Gastroesophageal sphincter (tissue), 4 donors: ENCODE measurements around the gene EXD3. TPM values are rescaled to one million over a fixed set of nuclear protein-coding genes. Genes with fewer than 3 reads are reported as not detected.
A peak's percentile ranks its signal among the peaks of the same experiment; 100 is the strongest.

ENCODE experiments used
- ATAC-seq: fragments of 150-250 bp; one replicate; pipeline ENCODE4 v1.9.1; 2016; ENCODE audit warnings: mild to moderate bottlenecking, moderate library complexity
- H3K27ac ChIP-seq, 4 donors: fragments of 200-600 bp; sonication (generic) in 3 of 4; 1 replicate in 3 of 4; 2 replicates in 1 of 4; pipeline ENCODE4 v1.5.1; 2016 to 2019
- H3K27me3 ChIP-seq: fragments of 200-600 bp; sonication (generic); one replicate; pipeline ENCODE4 v1.5.1; 2019
- H3K36me3 ChIP-seq, 2 donors: fragments of 200-600 bp; sonication (generic); one replicate each; pipeline ENCODE4 v1.5.1; 2019; ENCODE audit warnings: control low read depth in 1 of 2
- H3K4me1 ChIP-seq, 3 donors: fragments of 200-600 bp; sonication (generic); 1 replicate in 2 of 3; 2 replicates in 1 of 3; pipeline ENCODE4 v1.5.1; 2016 to 2019; ENCODE audit warnings: control low read depth in 2 of 3
- H3K4me3 ChIP-seq, 2 donors: fragments of 200-600 bp; sonication (generic); one replicate each; pipeline ENCODE4 v1.5.1; 2019; ENCODE audit warnings: mild to moderate bottlenecking in 1 of 2, moderate library complexity in 1 of 2
- H3K9me3 ChIP-seq, 3 donors: fragments of 200-600 bp; sonication (generic); one replicate each; pipeline ENCODE4 v1.5.1; 2017 to 2019; ENCODE audit warnings: control low read depth in 2 of 3
- EP300 ChIP-seq: sonication (generic); formaldehyde crosslinking; IDR thresholded peaks from one replicate; pipeline ENCODE4 v1.6.1; 2017; ENCODE audit warnings: antibody characterized with exemption, mild to moderate bottlenecking
- POLR2A ChIP-seq, 2 donors: fragments of 450-650 bp; IDR thresholded peaks; one replicate each; pipeline ENCODE4 v1.6.1; 2017; ENCODE audit warnings: antibody characterized with exemption in 2 of 2, mild to moderate bottlenecking in 2 of 2, moderate library complexity in 1 of 2
- POLR2AphosphoS5 ChIP-seq: sonication (generic); formaldehyde crosslinking; IDR thresholded peaks from one replicate; pipeline ENCODE4 v1.6.1; 2017; ENCODE audit warnings: antibody characterized with exemption
- WGBS, 2 donors: methylation state at CpG; one replicate each; pipeline ENCODE4 v1.1.5; 2018; ENCODE audit warnings: low coverage in 1 of 2; 5-methylcytosine and 5-hydroxymethylcytosine counted together
- total RNA-seq, 4 donors: library from RNA; depleted of rRNA; stranded (reverse); fragments of >200 nt; gene quantifications; one replicate each; pipeline ENCODE4 v1.1.0, GENCODE V29; 2016
- TF ChIP-seq, protein P1 (sequence below), 4 experiments: fragments of 200-600 bp in 2 of 4; fragments of 450-650 bp in 2 of 4; sonication (generic) in 1 of 4; IDR thresholded peaks; one replicate each; pipeline ENCODE4 v1.5.1; 2017 to 2019; ENCODE audit warnings: antibody characterized with exemption in 4 of 4, mild to moderate bottlenecking in 2 of 4, moderate library complexity in 2 of 4

Gene EXD3
- total RNA-seq, 4 donors from 2014 or later: 3.7 to 29.7 (median 10.9) TPM

DNA sequence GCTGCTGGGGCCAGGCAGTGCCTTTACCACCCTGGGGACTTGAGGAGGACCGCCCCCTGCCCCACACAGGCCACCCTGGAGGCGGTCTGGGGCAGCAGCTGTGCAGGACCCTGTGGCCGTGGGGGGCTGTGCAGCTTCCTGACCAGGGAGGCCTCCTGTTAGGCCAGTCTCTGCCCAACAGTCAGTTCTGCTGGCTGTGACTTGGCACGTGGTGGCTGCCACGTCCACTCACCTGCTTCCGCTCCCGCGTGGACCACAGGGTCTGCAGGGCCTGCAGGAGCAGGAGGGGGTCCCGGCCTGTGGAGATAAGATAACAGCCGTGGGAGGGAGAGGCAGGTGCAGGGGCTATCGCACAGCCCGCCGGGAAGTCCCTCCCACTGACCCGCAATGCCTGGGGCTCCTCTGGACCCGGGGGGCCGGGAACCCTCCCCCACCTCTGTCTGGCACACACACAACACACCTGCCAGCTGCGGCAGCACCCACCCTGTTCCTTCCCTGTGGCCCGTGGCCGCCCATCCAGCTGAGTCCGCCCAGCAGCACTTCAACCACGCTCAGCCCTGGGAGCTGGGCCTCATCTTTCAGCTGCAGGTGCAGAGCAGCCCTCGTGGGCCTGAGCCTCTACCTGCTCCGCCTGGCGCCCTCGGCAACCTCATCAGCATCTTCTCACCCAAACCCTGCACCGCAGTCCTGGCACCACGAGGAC, 39.7 kb downstream of the EXD3 start:
- Histone ChIP-seq H3K36me3 (peaks cover 0 to 30% of the 10 kb centered on the region in 2 donors), H3K4me3 (no peak overlapping the region), H3K27me3 (no peaks in the 10 kb centered on the region), H3K4me1 (peaks cover 0 to 13% (median 0%) of the 10 kb centered on the region in 3 donors), H3K27ac (no peak overlapping the region), H3K9me3 (no peaks in the 10 kb centered on the region)
- ATAC-seq: no peak
- WGBS, 2 donors: no CpG with 5 or more reads among the region's 27 CpGs
- TF ChIP-seq, protein P1, sequence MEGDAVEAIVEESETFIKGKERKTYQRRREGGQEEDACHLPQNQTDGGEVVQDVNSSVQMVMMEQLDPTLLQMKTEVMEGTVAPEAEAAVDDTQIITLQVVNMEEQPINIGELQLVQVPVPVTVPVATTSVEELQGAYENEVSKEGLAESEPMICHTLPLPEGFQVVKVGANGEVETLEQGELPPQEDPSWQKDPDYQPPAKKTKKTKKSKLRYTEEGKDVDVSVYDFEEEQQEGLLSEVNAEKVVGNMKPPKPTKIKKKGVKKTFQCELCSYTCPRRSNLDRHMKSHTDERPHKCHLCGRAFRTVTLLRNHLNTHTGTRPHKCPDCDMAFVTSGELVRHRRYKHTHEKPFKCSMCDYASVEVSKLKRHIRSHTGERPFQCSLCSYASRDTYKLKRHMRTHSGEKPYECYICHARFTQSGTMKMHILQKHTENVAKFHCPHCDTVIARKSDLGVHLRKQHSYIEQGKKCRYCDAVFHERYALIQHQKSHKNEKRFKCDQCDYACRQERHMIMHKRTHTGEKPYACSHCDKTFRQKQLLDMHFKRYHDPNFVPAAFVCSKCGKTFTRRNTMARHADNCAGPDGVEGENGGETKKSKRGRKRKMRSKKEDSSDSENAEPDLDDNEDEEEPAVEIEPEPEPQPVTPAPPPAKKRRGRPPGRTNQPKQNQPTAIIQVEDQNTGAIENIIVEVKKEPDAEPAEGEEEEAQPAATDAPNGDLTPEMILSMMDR (IDR thresholded peaks at IDR 0.05): no peak
- no peak for TF ChIP-seq POLR2AphosphoS5

DNA sequence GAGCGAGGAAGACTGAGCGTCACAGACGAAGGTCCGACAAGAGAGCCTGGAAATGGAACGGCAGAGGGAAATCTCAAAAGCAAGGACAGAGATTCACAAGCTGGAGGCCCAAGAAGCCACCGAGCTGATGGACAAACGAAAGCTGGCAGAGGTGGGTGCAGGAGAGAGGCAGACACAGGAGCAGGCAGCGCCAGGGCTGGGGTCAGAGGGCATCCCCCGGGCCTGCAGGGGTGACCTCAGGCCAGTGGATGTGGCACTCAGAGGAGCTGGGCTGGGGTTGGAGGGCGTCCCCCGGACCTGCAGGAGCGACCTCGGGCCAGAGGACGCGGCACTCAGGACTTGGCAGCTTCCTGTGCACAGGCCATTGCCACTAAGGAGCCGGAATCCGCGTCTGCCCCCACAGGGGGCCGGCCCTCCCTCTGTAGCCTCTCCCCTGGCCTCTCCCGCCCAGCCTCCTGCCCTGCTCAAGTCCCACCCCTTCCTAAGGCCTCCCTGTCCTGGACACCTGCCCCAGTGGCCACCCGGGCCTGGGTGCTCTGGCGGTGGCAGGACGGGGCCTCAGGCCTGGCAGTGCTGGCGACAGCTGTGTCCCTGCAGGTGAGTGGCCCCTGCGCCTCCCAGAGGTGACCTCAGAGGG, 40.4 kb downstream of the EXD3 start:
- WGBS, 2 donors: 79 to 90% methylated on average over 2 to 12 of the region's 25 CpGs

DNA sequence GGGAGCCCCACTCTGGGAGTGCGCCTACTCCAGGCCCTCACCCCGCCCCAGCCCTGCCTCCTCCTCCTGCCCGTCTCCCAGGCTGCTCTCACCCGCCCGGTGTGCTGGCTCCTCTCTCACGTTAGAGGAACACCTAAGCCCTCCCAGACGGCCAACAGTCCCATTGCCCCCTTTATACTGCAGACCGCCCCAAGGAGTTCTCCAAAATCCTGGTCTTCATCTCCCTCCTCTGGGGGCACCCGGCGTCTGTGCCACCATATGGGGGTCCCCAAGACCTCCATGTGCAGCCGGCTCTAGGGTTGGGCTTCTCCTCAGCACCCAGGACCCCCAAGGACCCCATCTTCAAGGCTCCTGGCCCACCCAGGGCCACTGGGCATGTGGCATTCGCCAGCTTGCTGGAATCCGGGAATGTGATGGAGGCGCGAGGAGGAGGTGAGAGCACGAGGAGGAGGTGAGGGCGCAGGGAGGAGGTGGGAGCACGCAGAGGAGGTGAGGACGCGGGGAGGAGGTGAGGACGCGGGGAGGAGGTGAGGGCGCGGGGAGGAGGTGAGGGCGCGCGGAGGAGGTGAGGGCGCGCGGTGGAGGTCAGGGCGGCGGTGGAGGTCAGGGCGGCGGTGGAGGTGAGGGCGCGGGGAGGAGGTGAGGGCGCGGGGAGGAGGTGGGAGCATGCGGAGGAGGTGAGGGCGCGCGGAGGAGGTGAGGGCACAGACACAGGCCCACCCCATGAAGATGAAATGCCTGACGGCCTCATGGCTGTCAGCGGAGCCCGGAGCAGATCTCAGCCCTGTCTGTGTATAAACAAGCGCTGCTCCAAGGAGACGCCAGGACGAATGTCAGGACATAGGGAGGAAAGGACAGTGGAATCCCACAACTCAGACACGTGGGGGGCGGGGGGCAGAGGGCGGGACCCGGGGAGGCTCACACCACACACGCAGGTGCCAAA, 41.2 kb downstream of the EXD3 start:
- H3K4me3 ChIP-seq: no peak overlapping the region
- 77 to 80% methylated on average over 12 to 30 of the region's 53 CpGs for WGBS, 2 donors
- no peak overlapping the region for H3K27ac ChIP-seq
- TF ChIP-seq POLR2A (IDR thresholded peaks at IDR 0.05) (no peak), POLR2AphosphoS5 (no peak), EP300 (no peak)
- TF ChIP-seq, protein P1 (IDR thresholded peaks at IDR 0.05): no peak
- H3K4me1 ChIP-seq: no peaks in the 10 kb centered on the region
- H3K9me3 ChIP-seq: no peaks in the 10 kb centered on the region
- no peaks in the 10 kb centered on the region for H3K27me3 ChIP-seq
- peaks cover 0 to 29% of the 10 kb centered on the region in 2 donors for H3K36me3 ChIP-seq
- ATAC-seq: no peak

More for the DNA sequence above, 40.4 kb downstream of the EXD3 start:
- Histone ChIP-seq H3K9me3 (no peaks in the 10 kb centered on the region), H3K4me1 (peaks cover 0 to 6% (median 0%) of the 10 kb centered on the region in 3 donors), H3K4me3 (no peak overlapping the region), H3K36me3 (peaks cover 0 to 25% of the 10 kb centered on the region in 2 donors), H3K27me3 (no peaks in the 10 kb centered on the region), H3K27ac (no peak overlapping the region)
- peak; percentile 37 for ATAC-seq
- TF ChIP-seq EP300 (no peak), POLR2A (IDR thresholded peaks at IDR 0.05) (no peak), POLR2AphosphoS5 (no peak)
- TF ChIP-seq, protein P1 (IDR thresholded peaks at IDR 0.05): no peak

DNA sequence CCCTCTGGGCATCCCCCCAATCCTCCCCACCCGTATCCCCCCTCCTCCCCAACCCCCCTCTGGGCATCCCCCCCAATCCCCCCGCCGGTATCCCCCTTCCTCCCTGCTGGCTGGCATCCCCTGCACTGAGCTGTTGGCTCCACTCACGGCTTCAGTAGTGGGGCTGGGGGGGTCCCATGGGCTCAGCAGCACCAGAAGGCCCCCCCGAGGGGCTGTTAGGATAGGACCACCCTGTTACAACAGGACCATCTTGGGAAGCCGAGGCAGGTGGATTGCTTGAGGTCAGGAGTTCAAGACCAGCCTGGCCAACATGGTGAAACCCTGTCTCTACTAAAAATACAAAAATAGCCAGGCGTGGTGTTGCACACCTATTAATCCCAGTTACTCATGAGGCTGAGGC, 42.4 kb downstream of the EXD3 start:
- H3K27ac ChIP-seq: no peak overlapping the region
- no peak for TF ChIP-seq POLR2A (IDR thresholded peaks at IDR 0.05)
- H3K9me3 ChIP-seq: no peaks in the 10 kb centered on the region
- ATAC-seq: no peak
- no peaks in the 10 kb centered on the region for H3K4me1 ChIP-seq
- no peaks in the 10 kb centered on the region for H3K27me3 ChIP-seq
- no peak overlapping the region for H3K4me3 ChIP-seq
- 100% methylated on average over 1 of the region's 7 CpGs; no CpG with 5 or more reads in 1 of the 2 donors for WGBS, 2 donors
- H3K36me3 ChIP-seq: peaks cover 0 to 28% of the 10 kb centered on the region in 2 donors

DNA sequence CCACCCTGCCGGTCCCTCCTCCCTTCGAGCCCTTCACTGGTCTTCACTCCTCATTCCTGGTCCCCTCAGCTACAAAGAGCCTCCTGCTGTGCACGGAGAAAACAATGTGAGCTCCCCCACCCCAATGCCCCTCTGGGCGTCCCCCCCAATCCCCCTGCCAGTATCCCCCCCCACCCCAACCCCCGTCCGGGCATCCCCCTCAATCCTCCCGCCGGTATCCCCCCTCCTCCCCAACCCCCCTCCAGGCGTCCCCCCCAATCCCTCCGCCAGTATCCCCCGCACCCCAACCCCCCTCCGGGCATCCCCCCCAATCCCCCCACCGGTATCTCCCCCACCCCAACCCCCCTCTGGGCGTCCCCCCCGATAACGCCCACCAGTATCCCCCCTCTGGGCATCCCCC, 42.8 kb downstream of the EXD3 start:
- ATAC-seq: no peak
- no peak overlapping the region for H3K4me3 ChIP-seq
- no peaks in the 10 kb centered on the region for H3K4me1 ChIP-seq
- WGBS, 2 donors: 67 to 100% methylated on average over 1 of the region's 16 CpGs
- no peak overlapping the region for H3K27ac ChIP-seq
- H3K27me3 ChIP-seq: no peaks in the 10 kb centered on the region
- H3K9me3 ChIP-seq: no peaks in the 10 kb centered on the region
- H3K36me3 ChIP-seq: peaks cover 0 to 24% of the 10 kb centered on the region in 2 donors
- TF ChIP-seq EP300: no peak
- no peak for TF ChIP-seq POLR2AphosphoS5
- TF ChIP-seq POLR2A (IDR thresholded peaks at IDR 0.05): no peak
- TF ChIP-seq, protein P1 (IDR thresholded peaks at IDR 0.05): no peak
